Activated T-cell treated with anti-CD3 and anti-CD28 coated beads for 4 hours (primary cell): ENCODE data around the gene CALML6.
A peak's percentile ranks its signal among the peaks of the same experiment; 100 is the strongest.
"Not testable (repeated sequence)": the region's sequence is repeated elsewhere in the genome, so short reads cannot be mapped to it uniquely, and the experiment has no call there.

Experiments used
- DNase-seq: peaks from one replicate; pipeline ENCODE4 v3.0.0-alpha.2; 2020

Gene CALML6

DNA sequence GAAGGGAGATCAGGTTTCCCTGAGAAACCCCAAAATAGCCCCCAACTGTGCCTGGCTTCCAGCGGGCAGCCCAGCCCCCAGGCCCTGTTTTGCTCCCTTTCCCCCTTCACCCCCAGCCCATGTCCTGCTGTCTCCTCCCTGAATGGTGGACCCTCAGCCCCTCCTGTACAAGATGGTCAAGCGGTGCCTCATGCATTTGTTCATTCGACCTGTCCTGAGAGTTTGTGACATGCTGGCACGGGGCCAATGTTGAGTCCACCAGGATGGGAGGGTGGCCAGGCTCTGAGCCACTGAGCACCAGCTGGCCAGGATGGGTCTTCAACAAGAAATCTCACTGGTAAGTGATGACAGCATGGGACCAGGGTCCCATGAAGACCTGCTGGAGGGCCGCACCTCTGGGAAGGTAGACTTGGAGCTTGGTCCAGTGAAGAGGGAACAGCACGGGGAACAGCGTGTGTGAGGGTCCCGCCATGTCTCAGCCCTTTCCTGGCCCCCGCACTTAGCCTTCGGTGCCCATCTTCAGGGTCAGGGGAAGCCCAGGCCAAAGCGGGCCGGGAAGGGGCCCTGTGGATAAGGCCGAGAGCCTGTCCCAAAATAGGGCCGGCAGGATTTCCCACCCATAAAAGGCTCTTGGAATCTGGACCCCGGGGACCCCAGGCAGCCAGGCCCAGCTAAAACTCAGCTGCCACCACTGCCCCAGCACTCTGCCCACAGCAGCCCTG is at the start of gene CALML6:
Gene CALML6, plus strand, starts transcription at position 290 of the 722 bp plus-strand sequence. Its CDS starts 21 bp downstream, at position 311.
- DNase-seq: no peak

DNA sequence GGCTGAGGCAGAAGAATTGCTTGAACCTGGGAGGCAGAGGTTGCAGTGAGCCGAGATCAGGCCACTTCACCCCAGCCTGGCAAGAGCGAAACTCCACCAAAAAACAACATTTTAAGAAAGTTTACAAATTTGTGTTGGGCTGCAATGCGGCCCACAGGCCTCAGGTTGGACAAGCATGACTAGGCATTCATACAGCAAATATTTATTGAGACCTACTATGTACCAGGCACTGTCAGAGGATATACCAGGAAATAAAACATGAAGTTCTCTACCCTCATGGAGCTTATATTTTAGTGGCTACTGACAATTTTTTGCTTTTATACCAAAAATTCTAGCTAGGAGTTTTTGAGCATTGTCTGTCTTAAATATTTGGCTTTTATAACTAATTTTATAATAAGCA is 47.9 kb upstream of the CALML6 start:
- no peak for DNase-seq

- DNase-seq: no peak
These were observed 45.6 kb upstream of the CALML6 start for GRCh38 chr1:1869469-1869868.

- DNase-seq: no peak
These were observed 42.6 kb upstream of the CALML6 start for GRCh38 chr1:1872329-1872994.

DNA sequence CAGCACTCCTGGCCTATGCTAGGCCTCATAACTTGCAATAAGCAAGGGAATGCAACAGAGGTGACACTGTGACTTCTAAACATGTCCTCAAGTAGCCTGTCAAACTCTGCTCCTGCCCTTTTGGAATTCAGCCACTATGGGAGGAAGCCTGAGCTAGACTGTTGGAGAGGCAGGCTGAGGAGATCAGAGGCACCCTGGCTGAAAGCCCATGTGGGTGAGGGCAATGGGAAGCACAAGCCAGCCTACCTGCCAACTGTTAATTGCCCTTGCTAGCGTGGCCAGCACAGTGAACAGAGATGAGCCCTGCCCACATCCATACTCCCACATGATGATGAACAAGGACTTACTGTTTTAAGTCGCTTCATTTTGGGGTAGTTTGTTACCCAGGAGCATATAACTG is 41.9 kb upstream of the CALML6 start:
- DNase-seq: no peak

- DNase-seq: no peak
These were observed 40.2 kb upstream of the CALML6 start for GRCh38 chr1:1874901-1875300.

DNA sequence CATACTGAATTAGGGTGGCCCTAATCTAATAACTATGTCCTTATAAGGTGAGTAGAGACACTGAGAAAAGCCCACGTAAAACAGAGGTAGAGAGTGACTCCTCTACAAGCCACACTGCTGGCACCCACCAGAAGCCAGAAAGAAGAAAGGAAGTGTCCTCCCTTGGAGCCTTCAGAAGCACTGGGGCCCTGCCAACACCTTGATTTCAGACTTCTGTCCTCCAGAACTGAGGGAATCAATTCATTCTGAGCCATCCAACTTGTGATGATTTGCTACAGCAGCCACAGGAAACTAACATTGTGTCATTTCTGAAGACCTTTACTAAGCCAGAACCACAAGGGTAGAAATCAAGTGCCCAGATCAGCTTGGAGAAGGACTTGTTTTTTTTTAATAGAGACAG is 39.1 kb upstream of the CALML6 start:
- no peak for DNase-seq

- no peak for DNase-seq
These were observed 38.6 kb upstream of the CALML6 start for GRCh38 chr1:1876335-1876930.

DNA sequence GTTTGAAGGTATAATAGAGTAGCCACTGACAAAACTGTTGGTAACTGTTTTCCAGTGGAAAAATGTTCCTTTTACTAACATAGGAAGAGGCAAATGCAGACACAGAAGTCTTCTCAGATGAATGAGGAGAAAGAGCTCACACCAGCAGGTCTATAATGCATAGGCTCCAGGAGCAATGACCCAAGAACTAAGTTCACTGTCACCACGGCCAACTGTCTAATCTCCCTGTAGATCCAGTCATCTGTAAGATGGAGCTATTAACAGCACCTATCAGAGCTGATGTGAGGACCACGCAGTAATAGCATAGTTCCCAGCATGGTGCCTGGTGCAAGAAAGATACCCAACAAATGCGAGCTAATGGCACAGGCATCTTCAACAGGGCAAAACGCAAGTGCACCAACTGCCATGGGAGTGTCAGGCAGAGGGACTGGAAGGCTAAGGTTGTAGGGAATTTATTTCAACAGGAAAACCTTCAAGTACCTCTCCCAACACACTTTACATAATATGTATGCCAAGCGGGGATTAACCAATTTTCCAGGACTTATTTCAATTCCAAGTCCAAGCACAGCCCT is 37.1 kb upstream of the CALML6 start:
- no peak for DNase-seq

GRCh38 chr1:1879942-1880341 is 35.1 kb upstream of the CALML6 start:
- no peak for DNase-seq

GRCh38 chr1:1880617-1881312 is 34.3 kb upstream of the CALML6 start:
- no peak for DNase-seq

DNA sequence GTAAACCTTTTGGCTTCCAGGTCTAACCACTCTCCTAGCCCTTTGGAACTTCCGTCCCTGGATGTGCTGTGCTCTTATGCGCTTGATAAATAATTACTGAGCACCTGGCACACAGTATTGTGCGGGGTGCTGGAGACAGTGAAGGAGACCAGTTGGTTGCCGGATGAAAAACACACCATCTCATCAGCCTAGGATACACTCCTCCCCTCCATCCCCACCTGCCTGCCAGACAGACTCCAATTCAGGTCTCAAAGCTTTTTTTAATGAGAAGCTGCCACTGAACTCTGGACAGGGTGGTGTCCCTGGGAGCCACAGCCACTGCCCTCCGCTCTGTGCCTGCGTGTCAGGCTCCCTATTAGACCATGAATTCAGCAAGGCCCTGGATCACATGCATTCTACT is 33.3 kb upstream of the CALML6 start:
- no peak for DNase-seq

GRCh38 chr1:1883092-1883873 is 31.8 kb upstream of the CALML6 start:
- DNase-seq: no peak

DNA sequence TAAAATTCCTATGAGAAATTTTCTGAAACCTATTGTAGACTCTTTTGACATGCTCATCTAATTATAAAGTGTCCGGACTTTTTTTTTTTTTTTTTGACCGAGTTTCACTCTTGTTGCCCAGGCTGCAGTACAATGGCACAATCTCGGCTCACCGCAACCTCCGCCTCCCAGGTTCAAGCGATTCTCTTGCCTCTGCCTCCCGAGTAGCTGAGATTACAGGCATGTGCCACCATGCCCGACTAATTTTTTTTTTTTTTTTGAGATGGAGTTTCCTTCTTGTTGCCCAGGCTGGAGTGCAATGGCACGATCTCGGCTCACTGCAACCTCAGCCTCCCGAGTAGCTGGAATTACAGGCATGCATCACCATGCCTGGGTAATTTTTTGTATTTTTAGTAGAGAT is 31.2 kb upstream of the CALML6 start:
- DNase-seq: not testable (repeated sequence)

DNA sequence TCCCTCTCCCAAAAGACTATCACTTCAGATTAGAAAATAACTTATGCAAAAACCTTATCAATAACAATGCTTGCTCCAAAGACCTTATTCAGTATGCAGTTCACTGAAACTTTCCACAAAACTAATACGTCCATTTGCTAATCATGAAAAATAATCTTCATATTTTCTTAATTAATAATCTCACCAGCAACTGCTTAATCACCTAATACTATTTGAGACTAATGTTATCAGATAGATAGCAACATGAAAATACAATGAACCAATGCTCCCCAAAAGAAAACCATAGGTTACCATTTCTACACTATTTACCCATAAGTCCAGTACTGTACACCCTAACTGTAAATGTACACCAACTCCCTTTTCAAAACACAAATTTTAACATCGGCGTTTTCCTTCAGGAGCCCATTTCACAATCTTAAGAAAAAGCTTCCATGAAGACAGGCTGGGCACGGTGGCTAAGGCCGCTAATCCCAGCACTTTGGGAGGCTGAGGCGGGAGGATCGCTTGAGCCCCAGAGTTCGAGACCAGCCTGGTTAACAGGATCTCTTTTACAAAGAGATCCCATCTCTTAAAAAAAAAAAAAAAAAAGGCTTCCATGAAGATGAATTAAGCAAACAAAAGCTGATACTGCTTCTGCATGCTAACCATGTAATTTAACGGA is 25.8 kb upstream of the CALML6 start:
- no peak for DNase-seq

GRCh38 chr1:1889847-1890505 is 25.1 kb upstream of the CALML6 start:
- no peak for DNase-seq

- DNase-seq: peak; percentile 83
These were observed 24.3 kb upstream of the CALML6 start, which contains the start of gene GNB1 for GRCh38 chr1:1890506-1891348. GNB1 (minus strand) TSS chr1:1891087; CDS start chr1:1825453, 65,634 bp downstream.

DNA sequence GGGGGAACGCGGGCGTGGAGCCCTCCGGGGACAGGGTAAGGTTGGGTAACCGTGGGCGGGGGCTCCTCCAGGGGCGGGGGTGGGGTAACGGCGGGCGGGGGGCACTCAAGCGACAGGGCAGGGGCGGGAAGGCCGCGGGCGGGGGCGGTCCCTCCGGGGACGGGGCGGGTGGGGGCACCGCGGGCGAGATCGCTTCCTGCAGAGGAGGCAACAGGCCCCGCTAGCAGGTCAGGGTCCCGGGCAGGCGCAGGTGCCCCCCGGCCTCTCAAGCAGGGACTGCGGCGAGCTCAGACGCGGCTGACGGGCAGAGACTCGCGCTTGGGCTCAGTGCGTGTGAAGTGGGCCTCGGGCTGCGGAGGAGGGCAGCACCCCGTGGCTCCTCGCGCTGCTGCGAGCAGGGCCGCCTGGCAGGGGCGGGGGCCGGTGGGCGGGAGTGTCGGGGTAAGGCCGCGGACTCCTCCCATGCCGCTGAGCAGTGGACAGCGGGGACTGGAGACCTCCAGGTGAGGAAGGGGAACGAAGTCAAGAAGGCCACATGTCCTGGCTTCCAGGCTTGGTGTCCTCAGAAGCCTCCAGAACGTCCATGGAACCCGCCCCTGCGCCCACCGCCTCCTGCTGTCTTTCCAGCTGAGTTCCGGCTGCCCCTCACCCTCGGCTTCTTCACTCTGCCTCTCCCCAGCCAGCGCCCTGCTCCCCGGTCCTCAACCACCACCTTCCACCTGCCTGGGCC is 23.5 kb upstream of the CALML6 start:
- DNase-seq: peak; percentile 71

DNA sequence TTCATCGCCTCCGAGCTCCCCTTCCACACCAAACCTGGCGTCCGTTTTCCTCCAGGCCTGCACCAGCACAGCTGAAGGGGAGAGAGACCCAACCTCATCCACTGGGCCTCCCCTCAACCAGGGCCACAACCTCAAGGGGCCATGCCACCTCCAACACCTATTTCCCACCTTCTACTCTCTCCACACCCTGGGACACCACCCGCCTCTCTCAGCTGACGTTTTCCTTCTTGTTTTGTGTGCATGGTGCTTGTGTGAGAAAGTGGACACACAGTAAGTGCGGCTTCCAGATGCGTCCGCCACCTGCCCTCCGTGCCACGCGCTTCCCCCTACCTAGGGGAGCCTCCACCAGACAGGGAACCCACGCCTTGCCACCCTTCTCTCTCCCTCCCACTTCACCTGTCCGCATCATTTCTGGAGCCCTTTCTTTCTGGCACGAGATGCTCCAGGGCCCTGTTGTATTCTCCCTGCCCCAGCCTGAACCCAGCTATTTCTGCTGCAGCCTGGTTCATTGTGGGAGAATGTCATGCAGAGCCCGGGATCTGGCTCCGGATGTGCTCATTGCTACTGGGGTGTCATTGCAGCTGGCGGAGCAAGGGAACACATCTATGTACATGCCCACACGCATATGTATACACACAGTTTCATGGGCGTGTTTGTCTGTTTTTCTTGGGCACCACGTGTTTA is 22.8 kb upstream of the CALML6 start:
- DNase-seq: no peak
